Activated CD4-positive, alpha-beta T cell treated with anti-CD3 and anti-CD28 coated beads for 48 hours (primary cell): Measurements from ENCODE around the gene CEP97.
"Not testable (repeated sequence)": the region's sequence is repeated elsewhere in the genome, so short reads cannot be mapped to it uniquely, and the experiment has no call there.

Experiments
- DNase-seq: peaks from one replicate; pipeline ENCODE4 v3.0.0-alpha.2; 2020

CEP97 gene

DNA sequence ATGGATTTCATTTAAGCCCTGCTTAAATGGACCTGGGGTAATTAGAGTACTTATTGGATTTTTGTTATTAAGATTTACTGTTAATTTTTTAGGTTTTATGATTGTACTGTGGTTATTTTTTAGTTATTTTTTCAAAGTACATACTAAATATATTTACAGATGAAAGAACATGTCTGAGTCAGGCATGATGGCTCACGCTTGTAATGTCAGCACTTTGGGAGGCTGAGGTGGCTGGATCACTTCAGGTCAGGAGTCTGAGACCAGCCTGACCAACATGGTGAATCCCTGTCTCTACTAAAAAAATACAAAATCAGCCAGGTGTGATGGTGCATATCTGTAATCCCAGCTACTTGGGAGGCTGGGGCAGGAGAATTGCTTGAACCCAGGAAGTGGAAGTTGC, 21.7 kb upstream of the CEP97 start:
- DNase-seq, result no peak

DNA sequence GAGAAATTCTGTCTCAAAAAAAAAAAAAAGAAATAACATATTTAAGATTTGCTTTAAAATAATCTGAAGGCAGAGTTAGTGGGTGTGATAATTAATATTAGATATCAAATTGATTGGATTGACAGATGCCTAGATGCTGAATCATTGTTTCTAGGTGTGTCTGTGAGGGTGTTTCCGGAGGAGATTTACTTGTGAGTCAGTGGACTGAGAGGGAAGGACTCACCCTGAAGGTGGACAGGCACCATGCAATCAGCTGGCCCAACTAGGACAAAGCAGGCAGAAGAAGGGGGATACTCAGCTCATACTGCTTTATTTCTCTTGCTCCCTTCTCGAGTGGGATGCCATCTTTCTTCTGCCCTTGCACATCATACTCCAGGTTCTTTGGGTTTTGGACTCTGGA, 21.2 kb upstream of the CEP97 start:
- no peak for DNase-seq

DNA sequence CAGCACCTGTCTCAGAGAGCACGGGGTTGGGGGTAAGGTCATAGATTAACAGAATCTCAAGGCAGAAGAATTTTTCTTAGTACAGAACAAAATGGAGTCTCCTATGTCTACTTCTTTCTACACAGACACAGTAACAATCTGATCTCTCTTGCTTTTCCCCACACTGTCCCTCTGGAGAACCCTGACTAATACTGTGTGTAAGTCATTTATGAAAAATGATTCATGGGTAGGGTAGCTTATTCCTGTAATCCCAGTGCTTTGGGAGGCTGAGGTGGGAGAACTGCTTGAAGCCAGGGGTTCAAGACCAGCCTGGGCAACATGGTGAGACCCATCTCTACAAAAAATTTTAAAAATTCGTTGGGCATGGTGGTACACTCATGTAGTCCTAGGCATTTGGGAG, 19.8 kb upstream of the CEP97 start:
- DNase-seq, result not testable (repeated sequence)

DNA sequence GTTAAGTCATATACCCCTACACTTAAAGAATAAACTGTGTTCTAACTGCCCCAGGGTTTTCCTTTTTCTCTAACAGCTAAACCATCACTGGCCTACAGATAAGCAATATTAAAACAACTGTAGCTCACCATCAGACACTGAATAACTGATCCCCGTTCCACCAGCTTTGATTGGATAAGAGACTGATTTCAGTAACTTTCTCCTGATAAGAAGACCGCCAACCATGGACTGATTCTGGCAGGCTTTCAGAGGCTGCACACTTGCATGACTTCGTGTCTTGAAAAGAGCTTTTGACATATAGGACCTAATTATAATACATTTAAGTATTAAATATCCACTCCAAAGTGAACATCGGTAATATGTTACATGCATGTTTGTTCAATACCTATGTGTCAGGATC, 15.3 kb upstream of the CEP97 start:
- DNase-seq, result no peak

DNA sequence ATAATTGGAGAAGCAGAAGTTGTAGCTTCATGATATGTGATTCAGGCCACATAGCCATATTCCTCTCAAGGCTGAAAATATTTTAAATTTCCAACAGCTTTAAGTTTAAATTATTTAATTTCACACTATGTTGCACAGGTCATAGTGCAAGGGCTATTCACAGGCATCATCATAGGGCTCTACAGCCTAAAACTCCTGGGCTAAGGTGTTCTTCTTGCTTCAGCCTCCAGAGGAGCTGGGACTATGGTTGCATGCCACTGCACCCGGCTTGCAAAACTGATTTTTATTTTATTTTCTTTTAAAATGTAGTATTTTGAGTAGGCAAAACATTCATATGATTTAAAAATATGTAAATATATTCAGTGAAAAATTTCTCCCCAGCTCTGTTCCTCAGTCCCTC, 6.0 kb upstream of the CEP97 start:
- DNase-seq, result no peak

DNA sequence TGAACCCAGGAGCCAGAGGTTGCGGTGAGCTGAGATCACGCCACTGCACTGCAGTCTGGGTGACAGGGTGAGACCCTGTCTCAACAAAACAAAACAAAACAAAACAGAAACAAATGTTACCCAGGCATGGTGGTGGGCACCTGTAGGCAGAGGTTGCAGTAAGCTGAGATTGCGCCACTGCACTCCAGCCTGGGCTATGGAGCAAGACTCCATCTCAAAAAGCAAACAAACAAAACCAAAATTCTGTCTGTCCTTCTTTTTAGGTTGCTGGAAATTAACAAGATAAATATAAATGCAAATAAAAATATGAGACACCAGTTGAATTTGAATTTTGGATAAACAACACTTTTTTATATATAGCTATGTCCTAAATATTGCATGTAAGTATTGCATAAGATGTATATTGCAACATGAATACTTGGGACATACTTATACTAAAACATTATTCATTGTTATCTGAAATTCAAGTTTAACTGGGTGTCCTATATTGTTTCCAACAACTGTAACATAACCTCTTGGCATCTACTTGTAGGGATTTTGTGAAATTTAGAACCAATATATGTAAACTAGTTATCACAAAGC, 4.7 kb upstream of the CEP97 start:
- DNase-seq, result no peak

DNA sequence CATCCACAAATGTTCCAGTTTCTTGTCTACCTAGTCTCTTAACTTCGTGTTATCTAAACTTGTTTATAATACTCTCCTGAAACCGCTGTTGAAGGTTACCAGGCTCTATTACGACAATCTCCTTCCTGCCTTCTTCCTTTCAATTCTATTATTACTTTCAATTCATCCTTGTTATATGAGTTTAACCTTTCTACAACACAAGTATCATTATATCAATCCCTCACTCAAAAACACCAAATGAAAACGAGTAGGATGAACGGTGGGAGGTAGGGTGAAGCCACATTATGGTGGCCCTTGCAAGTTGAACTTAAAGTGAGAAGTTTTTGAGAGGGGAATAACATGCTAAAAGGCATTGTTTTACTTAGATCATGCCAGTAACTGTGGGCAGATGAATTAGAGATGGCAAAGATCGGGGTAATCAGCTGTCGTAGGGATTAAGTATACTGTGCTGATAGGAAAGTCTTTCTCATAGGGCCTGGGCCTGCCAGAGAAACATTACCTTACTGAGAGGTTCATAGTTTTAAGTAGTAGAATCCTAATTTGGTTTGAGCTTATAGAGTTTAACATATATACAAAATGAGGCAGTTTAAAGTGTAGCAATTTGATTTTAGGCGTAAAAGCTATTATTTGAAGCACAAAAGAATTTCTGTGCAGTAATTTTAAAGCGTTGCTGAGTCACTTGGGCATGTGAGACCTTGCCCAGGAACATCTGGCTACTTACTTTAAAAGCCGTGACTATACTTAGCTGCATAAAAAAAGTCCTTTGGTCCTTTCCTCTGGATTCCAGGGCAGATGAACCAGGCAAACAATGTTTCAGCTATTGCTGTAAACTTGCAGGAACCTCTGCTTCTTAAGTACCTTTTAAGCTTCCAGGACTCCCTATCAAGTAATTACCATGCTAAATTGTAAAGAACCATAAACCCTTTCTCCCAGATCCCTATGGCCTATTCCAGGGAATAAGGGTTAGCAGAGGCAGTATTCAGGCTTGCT, 3.3 kb upstream of the CEP97 start:
- DNase-seq, result peak; percentile 21

DNA sequence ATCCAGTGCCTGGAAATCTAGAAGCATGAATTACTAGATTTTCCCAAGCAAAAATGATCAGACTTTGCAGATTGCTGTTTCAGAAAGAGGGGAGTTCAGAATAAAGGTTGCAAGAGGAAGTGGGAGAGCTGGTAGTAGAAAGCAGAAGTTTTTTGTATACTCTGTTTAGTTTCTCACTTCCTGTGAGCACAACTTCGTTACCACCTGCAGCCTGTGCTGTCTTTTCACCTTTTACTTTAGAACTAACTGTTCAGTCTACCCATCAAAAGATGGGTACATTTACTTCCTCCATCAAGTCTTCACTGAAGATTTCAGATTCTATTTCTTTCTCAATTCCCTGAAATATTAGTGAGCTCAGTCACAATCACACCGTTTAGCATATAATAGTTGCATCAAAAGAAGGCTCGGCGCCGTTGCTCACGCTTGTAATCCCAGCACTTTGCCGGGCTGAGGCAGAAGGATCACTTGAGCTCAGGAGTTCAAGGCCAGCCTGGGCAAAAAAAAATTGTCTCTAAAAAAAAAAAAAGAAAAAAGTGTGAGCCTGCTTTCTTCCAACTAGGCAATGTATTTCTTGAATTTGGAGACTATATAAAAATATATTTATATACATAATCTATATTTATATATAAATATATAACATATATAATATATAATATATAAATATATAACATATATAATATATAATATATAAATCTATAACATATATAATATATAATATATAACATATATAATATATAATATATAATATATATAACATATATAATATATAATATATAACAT, 1.8 kb upstream of the CEP97 start:
- DNase-seq, result peak; percentile 9

DNA sequence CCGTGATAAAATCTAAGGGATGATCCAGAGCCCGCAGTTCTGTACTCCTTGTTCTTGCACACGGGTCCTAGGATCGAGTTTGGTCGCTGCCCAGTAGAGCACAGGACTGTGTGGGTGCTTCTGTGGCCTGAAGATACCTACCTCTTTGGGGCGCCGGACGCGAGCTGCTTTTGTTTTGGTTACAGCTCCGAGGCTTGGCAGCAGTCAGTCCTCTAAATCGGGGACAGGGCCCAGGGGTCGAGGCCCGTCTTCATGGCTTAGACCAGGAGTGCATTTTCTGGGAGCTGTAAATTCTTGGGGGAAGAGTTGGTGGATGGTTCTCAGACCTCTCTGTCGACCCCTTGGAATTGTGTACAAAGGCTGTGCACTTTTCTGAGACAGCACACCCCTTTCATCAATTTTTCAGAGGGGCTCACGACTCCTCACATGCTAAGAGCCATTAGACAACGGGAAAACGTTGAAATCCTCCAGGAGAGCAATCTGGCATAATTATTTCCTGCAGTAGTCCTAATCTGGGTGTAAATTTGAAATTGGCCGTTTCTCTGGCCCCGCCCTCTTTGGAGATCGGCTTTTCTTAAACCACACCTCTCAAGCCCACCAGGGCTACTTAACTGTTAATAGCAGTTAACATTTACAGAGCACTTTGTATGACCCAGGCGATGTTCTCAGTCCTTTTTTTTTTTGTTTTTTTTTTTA, 928 bp downstream of the CEP97 start:
- peak; percentile 43 for DNase-seq

DNA sequence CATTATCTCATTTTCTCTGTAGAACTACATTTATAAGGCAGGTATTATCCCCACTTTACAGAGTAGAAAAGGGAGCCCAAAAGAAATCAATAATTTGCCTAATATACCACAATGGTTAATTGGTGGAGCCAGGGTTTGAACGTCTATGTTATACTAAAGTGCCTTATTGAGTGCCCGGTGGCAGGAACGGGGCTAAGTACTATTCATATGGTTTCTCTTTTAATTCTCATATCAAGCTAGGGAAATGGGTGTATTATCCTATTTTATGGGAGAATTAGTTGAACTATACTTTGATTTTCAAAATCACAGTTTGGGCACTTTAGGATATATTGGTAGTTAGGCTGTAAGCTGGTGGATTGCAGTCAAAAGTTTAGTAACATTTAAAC, 1.5 kb downstream of the CEP97 start:
- no peak for DNase-seq

DNA sequence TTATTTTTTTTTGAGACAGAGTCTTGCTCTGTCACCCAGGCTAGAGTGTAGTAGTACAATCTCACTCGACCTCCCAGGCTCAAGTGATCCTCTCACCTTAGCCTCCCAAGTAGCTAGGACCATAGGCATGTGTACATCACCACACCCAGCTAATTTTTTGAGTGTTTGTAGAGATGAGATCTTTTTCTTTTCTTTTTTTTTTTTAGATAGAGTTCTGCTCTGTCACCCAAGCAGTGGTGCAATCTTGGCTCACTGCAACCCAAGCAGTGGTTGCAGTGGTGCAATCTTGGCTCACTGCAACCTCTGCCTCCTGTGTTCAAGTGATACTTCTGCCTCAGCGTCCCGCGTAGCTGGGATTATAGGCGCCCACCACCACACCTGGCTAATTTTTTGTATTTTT, 5.2 kb downstream of the CEP97 start:
- no peak for DNase-seq

DNA sequence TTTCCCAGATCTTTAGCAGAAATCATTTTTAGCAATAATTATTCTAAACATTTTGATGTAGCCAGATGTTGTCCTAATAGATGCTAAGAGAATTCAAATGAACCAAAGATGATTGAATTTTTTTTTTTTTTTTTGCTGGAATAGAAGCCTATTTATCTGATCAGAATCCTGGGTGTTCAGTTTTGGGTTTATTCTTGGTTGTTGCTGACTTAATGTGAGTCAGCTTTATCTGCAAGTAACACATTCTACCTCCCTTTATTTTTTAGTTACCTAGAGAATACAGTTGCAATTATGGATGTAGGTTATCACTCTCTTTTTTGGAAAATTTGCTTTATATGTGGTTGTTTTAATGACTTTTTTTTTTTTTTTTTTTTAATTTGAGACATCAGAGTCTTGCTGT, 6.4 kb downstream of the CEP97 start:
- DNase-seq, result no peak

DNA sequence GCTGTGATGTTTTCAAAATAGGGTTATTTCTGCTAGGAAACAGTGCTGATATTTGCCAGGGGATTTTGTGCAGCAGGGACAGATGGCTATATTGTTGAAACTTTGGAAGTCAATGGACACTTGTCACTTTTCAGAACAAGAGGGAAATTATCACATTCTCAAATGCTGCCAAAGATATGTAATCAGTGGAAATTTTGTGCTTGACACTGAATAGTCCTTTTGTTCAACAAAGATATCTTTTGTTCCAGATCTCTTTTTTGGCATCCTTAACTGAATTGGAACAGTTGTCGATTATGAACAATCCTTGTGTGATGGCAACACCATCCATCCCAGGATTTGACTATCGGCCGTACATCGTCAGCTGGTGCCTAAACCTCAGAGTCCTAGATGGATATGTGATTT, 7.8 kb downstream of the CEP97 start:
- DNase-seq, result no peak

DNA sequence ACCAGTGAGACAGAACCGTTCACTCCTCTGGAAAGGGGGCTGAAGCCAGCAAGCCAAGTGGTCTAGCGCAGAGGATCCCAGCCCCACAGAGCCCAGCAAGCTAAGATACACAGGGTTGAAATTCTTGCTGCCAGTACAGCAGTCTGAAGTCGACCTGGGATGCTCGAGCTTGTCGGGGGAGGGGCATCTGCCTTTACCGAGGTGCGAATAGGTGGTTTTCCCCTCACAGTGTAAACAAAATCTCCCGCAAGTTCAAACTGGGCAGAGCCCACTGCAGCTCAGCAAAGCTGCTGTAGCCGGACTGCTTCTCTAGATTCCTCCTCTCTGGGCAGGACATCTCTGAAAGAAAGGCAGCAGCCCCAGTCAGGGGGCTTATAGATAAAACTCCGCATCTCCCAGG, 11.4 kb downstream of the CEP97 start:
- DNase-seq, result no peak

DNA sequence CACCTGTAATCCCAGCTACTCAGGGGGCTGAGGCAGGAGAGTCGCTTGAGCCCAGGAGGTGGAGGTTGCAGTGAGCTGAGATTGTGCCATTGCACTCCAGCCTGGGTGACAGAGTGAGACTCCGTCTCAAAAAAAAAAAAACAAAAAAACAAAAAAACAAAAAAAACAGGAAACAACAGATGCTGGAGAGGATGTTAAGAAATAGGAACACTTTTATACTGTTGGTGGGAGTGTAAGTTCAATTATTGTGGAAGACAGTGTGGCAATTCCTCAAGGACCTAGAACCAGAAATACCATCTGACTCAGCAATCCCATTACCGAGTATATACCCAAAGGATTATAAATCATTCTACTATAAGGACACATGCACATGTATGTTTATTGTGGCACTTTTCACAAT, 17.5 kb downstream of the CEP97 start:
- not testable (repeated sequence) for DNase-seq

DNA sequence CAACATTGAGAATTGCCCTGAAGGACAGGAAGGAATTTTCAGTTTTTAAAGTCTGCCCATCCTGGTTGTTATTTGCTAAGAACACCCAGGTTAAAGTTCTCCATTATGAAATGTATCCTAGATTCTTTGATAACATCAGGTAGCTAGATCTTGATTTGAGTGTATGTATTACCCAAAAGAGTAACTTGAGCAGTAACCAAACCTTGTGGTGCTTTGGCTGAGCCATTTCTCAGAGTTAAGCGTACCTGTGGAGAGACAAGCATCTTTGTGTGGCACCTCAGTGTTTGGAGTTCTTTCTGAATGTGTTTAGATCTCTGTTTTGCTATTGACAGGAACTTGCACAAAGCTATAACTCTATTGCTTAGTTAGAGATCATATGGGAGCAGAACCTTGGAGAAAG, 20.4 kb downstream of the CEP97 start:
- no peak for DNase-seq

DNA sequence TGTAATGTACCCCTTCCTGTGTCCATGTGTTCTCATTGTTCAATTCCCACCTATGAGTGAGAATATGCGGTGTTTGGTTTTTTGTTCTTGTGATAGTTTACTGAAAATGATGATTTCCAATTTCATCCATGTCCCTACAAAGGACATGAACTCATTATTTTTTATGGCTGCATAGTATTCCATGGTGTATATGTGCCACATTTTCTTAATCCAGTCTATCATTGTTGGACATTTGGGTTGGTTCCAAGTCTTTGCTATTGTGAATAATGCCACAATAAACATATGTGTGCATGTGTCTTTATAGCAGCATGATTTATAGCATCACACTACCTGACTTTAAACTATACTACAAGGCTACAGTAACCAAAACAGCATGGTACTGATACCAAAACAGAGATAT, 21.5 kb downstream of the CEP97 start:
- not testable (repeated sequence) for DNase-seq

DNA sequence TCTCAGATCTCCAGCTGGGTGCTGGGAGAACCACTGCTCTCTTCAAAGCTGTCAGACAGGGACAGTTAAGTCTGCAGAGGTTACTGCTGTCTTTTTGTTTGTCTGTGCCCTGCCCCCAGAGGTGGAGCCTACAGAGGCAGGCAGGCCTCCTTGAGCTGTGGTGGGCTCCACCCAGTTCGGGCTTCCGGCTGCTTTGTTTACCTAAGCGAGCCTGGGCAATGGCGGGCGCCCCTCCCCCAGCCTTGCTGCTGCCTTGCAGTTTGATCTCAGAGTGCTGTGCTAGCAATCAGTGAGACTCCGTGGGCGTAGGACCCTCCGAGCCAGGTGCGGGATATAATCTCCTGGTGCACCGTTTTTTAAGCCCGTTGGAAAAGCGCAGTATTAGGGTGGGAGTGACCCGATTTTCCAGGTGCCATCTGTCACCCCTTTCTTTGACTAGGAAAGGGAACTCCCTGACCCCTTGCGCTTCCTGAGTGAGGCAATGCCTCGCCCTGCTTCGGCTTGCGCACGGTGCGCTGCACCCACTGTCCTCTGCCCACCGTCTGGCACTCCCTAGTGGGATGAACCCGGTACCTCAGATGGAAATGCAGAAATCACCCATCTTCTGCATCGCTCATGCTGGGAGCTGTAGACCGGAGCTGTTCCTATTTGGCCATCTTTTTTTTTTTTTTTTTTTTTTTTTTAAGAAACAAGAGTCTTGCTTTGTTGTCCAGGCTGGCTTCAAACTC, 29.1 kb downstream of the CEP97 start:
- not testable (repeated sequence) for DNase-seq

DNA sequence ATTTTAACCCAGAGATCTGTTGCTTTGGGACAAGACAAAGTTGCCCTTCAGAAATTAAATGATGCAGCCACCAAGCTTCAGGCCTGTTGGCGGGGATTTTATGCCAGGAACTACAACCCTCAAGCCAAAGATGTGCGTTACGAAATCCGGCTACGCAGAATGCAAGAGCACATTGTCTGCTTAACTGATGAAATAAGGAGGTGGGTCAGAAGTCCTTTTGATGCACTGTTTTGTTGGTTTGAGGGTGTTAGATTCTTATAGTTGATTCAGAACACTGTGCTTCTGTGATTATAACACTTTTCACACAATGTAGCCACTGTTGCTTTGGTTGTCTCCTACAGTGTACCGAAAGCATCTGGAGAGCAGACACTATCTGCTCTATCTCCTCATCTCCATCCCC, 33.8 kb downstream of the CEP97 start:
- no peak for DNase-seq

DNA sequence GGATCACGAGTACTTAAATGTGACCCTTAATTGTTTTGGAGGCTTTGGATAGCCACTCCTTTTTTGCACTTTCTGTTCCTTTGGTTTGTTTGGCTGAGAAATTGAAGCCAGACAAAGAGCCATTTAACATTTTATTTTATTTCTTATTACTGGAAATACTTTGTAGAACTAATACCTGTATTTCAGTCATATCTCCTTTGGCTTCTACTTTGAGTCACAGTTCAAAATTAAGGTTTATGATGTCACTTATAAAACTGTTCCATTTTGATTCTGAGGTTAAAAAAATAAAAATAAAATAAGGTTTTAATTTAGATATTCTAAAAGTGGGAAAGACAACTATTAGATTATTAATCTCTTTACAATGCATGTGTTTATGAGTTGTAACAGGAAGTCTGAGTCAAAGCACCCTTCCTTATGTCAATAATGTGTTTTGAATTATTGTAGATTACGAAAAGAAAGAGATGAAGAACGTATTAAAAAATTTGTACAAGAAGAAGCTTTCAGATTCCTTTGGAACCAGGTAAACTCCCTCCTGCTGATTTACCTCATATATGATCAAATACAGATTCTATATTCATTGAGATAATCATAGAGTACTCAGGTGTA, 37.7 kb downstream of the CEP97 start:
- no peak for DNase-seq

DNA sequence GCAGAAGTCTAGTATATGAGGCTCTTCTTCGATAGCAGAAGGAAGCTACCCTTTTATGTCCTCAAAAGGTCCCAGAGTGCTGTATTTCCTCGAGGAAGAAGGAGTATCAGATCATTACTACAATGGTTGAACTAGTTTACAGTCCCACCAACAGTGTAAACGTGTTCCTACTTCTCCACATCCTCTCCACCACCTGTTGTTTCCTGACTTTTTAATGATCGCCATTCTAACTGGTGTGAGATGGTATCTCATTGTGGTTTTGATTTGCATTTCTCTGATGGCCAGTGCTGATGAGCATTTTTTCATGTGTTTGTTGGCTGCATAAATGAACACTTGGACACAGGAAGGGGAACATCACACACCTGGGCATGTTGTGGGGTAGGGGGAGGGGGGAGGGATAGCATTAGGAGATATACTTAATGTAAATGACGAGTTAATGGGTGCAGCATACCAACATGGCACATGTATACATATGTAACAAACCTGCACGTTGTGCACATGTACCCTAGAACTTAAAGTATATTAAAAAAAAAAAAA, 53.4 kb downstream of the CEP97 start:
- not testable (repeated sequence) for DNase-seq
